Caco-2 (cell line): ENCODE measurements around the gene F2RL2. TPM values are rescaled to one million over a fixed set of nuclear protein-coding genes. Genes with fewer than 3 reads are reported as not detected.

Experiments used
- BruUV-seq: library from RNA; stranded (reverse); fragments of 400-500 nt; replicated peaks from 2 replicates; lab custom pipeline; 2021; lab: Mats Ljungman, UMichigan
- CTCF ChIA-PET: fragments of 300-600 bp; sonication (Branson Sonifier 250); formaldehyde crosslinking; loops from one replicate; lab custom pipeline; 2022; ENCODE audit warnings: antibody characterized with exemption; lab: Charles Lee
- POLR2A ChIA-PET: fragments of 300-600 bp; sonication (Branson Sonifier 250); formaldehyde crosslinking; loops from one replicate; lab custom pipeline; 2022; ENCODE audit warnings: antibody characterized with exemption; lab: Charles Lee
- DNase-seq, 2 experiments: peaks; one replicate each; pipeline versions ENCODE4 v3.0.0 to v3.0.0-alpha.2; 2020 to 2022
- H3K27me3 ChIP-seq: replicated peaks from 2 replicates; pipeline ENCODE4 v1.6.0; 2011; ENCODE audit warnings: low read length; ENCODE audit not compliant: control insufficient read depth, insufficient read depth
- H3K36me3 ChIP-seq: 2 replicates; pipeline ENCODE4 v1.5.1; 2011; ENCODE audit warnings: low read length; ENCODE audit not compliant: control insufficient read depth, insufficient read depth
- H3K4me1 ChIP-seq: fragments of 250-450 bp; sonication (Bioruptor Pico); 2 replicates; pipeline ENCODE4 v1.5.1; 2020; ENCODE audit warnings: mild to moderate bottlenecking
- H3K4me3 ChIP-seq: 2 replicates; pipeline ENCODE4 v1.5.1; 2011; ENCODE audit warnings: low read depth, mild to moderate bottlenecking, control low read depth, low read length
- H3K9me3 ChIP-seq: fragments of 250-450 bp; sonication (Bioruptor Pico); 2 replicates; pipeline ENCODE4 v1.5.1; 2020; ENCODE audit warnings: mild to moderate bottlenecking, moderate library complexity
- H3K27ac Mint-ChIP-seq: one replicate; pipeline ENCODE4 v1.8.0; 2022; ENCODE audit warnings: mixed read lengths; ENCODE audit not compliant: unreplicated experiment
- H3K27me3 Mint-ChIP-seq: one replicate; pipeline ENCODE4 v1.8.0; 2022; ENCODE audit warnings: mixed read lengths; ENCODE audit not compliant: insufficient read depth, unreplicated experiment
- H3K36me3 Mint-ChIP-seq: one replicate; pipeline ENCODE4 v1.8.0; 2022; ENCODE audit warnings: mild to moderate bottlenecking, mixed read lengths; ENCODE audit not compliant: insufficient read depth, unreplicated experiment
- H3K4me1 Mint-ChIP-seq: one replicate; pipeline ENCODE4 v1.8.0; 2022; ENCODE audit warnings: low read depth, mixed read lengths; ENCODE audit not compliant: unreplicated experiment
- H3K4me3 Mint-ChIP-seq: one replicate; pipeline ENCODE4 v1.8.0; 2022; ENCODE audit warnings: mild to moderate bottlenecking, moderate library complexity, mixed read lengths; ENCODE audit not compliant: unreplicated experiment
- H3K9me3 Mint-ChIP-seq: one replicate; pipeline ENCODE4 v1.8.0; 2022; ENCODE audit warnings: mixed read lengths; ENCODE audit not compliant: unreplicated experiment
- CTCF ChIP-seq, 2 experiments: fragments of 200-600 bp in 1 of 2; IDR thresholded peaks; 1 replicate in 1 of 2; 2 replicates in 1 of 2; pipeline versions ENCODE4 v1.5.1 to v1.8.0; 2011 to 2022; ENCODE audit warnings: antibody characterized with exemption in 1 of 2, control low read depth in 1 of 2, inconsistent platforms in 1 of 2, low read depth in 1 of 2, low read length in 1 of 2, mild to moderate bottlenecking in 1 of 2, moderate library complexity in 1 of 2; ENCODE audit not compliant: insufficient read depth in 1 of 2, severe bottlenecking in 1 of 2, unreplicated experiment in 1 of 2
- intact Hi-C: fragments of 100-400 bp; cut with micrococcal nuclease; formaldehyde crosslinking; loops from one replicate; pipeline ENCODE4 v1.10.0; 2022; ENCODE audit not compliant: unreplicated experiment
- total RNA-seq: library from RNA; stranded (reverse); gene quantifications from 2 replicates; pipeline ENCODE4 v1.2.3, GENCODE V29; 2022

The F2RL2 gene
- total RNA-seq, 1 experiment from 2014 or later, result not detected

DNA sequence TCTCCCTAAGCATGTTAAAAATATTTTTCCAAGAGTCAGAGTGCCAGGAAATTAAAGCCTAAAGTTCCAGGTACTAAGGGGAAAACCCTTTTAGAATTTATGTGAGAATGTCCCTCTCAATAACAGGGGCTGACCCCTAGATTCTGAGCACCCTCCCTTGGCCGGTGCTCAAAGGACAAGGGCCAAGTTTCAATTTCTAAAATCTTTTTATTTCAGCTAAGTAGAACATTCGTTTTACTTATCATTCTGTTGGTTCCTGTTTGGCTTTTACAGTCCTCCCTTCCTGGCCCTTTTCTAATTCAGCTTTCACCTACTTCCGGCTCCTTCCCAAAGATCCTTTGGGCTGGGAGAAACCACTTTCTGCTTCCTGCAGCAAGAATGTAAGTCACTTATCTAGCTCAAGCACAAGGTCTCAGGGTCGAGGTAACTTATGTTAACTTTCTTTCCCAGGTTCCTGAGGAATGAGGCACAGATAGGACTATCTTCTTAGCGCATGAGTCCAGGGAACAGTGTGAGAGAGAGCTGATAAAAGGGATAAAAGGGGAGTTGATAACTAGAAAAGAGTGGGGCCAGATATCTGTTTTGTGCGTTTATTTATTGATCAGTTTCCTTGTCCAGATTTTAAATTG lies 34.6 kb upstream of the F2RL2 start:
- BruUV-seq, result no TSS peak
- Histone ChIP-seq H3K9me3 (no peaks in the 10 kb centered on the region), H3K4me3 (no peak overlapping the region), H3K27me3 (no peaks in the 10 kb centered on the region), H3K4me1 (peaks cover 14% of the 10 kb centered on the region), H3K36me3 (no peaks in the 10 kb centered on the region)
- intact Hi-C loops, result no loop called here
- H3K4me1 Mint-ChIP-seq, result peaks cover 12% of the 10 kb centered on the region
- no peak overlapping the region for H3K27ac Mint-ChIP-seq
- no peak overlapping the region for H3K4me3 Mint-ChIP-seq
- CTCF ChIA-PET, result no interaction called here
- TF ChIP-seq CTCF (IDR thresholded peaks at IDR 0.05; ENCODE audit: insufficient read depth in 1 of 2, low read depth in 1 of 2, low read length in 1 of 2, severe bottlenecking in 1 of 2, unreplicated experiment in 1 of 2), result no peak
- POLR2A ChIA-PET, result no interaction called here
- H3K36me3 Mint-ChIP-seq, result peaks cover 58% of the 10 kb centered on the region
- no peaks in the 10 kb centered on the region for H3K9me3 Mint-ChIP-seq
- DNase-seq, result no peak
- H3K27me3 Mint-ChIP-seq, result no peaks in the 10 kb centered on the region

- H3K9me3 Mint-ChIP-seq, result no peaks in the 10 kb centered on the region
- no peak for DNase-seq
- TF ChIP-seq CTCF (IDR thresholded peaks at IDR 0.05; ENCODE audit: insufficient read depth in 1 of 2, low read depth in 1 of 2, low read length in 1 of 2, severe bottlenecking in 1 of 2, unreplicated experiment in 1 of 2), result no peak
- no peak overlapping the region for H3K27ac Mint-ChIP-seq
- H3K4me1 Mint-ChIP-seq, result peaks cover 12% of the 10 kb centered on the region
- Histone ChIP-seq H3K36me3 (no peaks in the 10 kb centered on the region), H3K9me3 (no peaks in the 10 kb centered on the region), H3K27me3 (no peaks in the 10 kb centered on the region), H3K4me1 (peaks cover 14% of the 10 kb centered on the region), H3K4me3 (no peak overlapping the region)
- intact Hi-C loops, result no loop called here
- no peaks in the 10 kb centered on the region for H3K27me3 Mint-ChIP-seq
- BruUV-seq, result no TSS peak
- ChIA-PET POLR2A (no interaction called here), CTCF (no interaction called here)
- no peak overlapping the region for H3K4me3 Mint-ChIP-seq
- peaks cover 59% of the 10 kb centered on the region for H3K36me3 Mint-ChIP-seq
Observed at GRCh38 chr5:76657091-76657490, 33.9 kb upstream of the F2RL2 start.

DNA sequence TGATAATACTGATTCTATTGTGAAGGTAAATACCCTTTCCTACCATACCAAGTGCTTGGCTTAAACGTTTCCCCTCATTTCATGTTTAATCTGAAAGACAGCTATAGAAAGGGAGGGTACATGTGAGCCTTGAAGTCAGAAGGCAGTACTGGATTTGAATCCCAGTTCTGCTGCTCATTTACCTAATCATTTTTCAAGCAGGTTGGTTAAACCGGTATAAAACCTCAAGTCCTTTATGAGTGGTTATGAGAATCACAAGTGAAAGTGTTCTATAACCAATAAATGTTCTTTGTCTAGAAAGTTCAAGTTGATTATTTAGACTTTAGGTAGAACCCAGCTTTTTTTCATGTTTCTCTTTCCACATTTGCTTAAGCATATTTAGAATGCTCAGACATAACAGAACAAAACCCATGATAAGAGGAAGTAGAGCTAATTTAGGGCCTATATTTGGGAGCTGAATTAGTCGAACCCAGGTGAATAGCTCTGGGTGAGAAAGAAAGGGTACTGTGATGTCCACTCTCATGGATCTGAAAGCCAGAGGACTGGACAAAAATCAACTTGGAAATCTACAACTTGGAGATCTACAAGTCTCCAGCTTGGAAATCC lies 29.7 kb upstream of the F2RL2 start:
- peaks cover 17% of the 10 kb centered on the region for H3K9me3 Mint-ChIP-seq
- TF ChIP-seq CTCF (IDR thresholded peaks at IDR 0.05; ENCODE audit: insufficient read depth in 1 of 2, low read depth in 1 of 2, low read length in 1 of 2, severe bottlenecking in 1 of 2, unreplicated experiment in 1 of 2), result no peak
- CTCF ChIA-PET, result no interaction called here
- H3K27ac Mint-ChIP-seq, result no peak overlapping the region
- H3K4me1 Mint-ChIP-seq, result peaks cover 8% of the 10 kb centered on the region
- Histone ChIP-seq H3K27me3 (no peaks in the 10 kb centered on the region), H3K4me3 (no peak overlapping the region), H3K9me3 (peaks cover 10% of the 10 kb centered on the region), H3K4me1 (peaks cover 6% of the 10 kb centered on the region; the same call in 1 of the 2 replicates), H3K36me3 (no peaks in the 10 kb centered on the region)
- BruUV-seq, result no TSS peak
- H3K27me3 Mint-ChIP-seq, result no peaks in the 10 kb centered on the region
- DNase-seq, result no peak
- no peak overlapping the region for H3K4me3 Mint-ChIP-seq
- peaks cover 71% of the 10 kb centered on the region for H3K36me3 Mint-ChIP-seq
- POLR2A ChIA-PET, result no interaction called here
- intact Hi-C loops, result no loop called here
